GM23338 (cell line): ENCODE data around the gene IMMP2L. TPM values are rescaled to one million over a fixed set of nuclear protein-coding genes. Genes with fewer than 3 reads are reported as not detected.

ENCODE experiments used
- ATAC-seq: fragments of 200-7000 bp; cut with Tn5 transposase; 3 replicates; pipeline ENCODE4 v1.9.1; 2020
- DNase-seq: peaks from one replicate; pipeline ENCODE4 v3.0.0-alpha.2; 2015; ENCODE audit warnings: low spot score
- H2AFZ ChIP-seq: fragments of 200-600 bp; sonication (generic); 2 replicates; pipeline ENCODE4 v1.8.0; 2016; ENCODE audit warnings: antibody characterized with exemption, mild to moderate bottlenecking, moderate library complexity
- H3F3A ChIP-seq: fragments of 200-600 bp; sonication (generic); replicated peaks from 2 replicates; pipeline ENCODE4 v1.8.0; 2017; ENCODE audit warnings: antibody characterized with exemption, mixed run types, low read depth
- H3K27ac ChIP-seq: fragments of 200-600 bp; sonication (generic); 2 replicates; pipeline ENCODE4 v1.6.1; 2016; ENCODE audit warnings: low read depth
- H3K27me3 ChIP-seq: fragments of 200-600 bp; sonication (generic); 2 replicates; pipeline ENCODE4 v1.8.0; 2016; ENCODE audit warnings: mild to moderate bottlenecking, mixed run types, moderate library complexity; ENCODE audit not compliant: insufficient read depth
- H3K36me3 ChIP-seq: fragments of 200-600 bp; sonication (generic); 2 replicates; pipeline ENCODE4 v1.8.0; 2016; ENCODE audit warnings: mild to moderate bottlenecking; ENCODE audit not compliant: insufficient read depth
- H3K4me1 ChIP-seq: fragments of 200-600 bp; sonication (generic); 2 replicates; pipeline ENCODE4 v1.8.0; 2016; ENCODE audit warnings: mild to moderate bottlenecking, moderate library complexity; ENCODE audit not compliant: insufficient read depth
- H3K4me2 ChIP-seq: fragments of 200-600 bp; sonication (generic); 2 replicates; pipeline ENCODE4 v1.7.1; 2017; ENCODE audit warnings: mixed run types
- H3K4me3 ChIP-seq: fragments of 200-600 bp; sonication (generic); 2 replicates; pipeline ENCODE4 v1.6.1; 2016; ENCODE audit warnings: mixed run types
- H3K79me2 ChIP-seq: fragments of 200-600 bp; sonication (generic); replicated peaks from 2 replicates; pipeline ENCODE4 v1.8.0; 2017; ENCODE audit warnings: mild to moderate bottlenecking; ENCODE audit not compliant: insufficient read depth
- H3K9me2 ChIP-seq: fragments of 200-600 bp; sonication (generic); 2 replicates; pipeline ENCODE4 v1.8.0; 2017; ENCODE audit not compliant: insufficient read depth
- H4K20me1 ChIP-seq: fragments of 200-600 bp; sonication (generic); replicated peaks from 2 replicates; pipeline ENCODE4 v1.8.0; 2017; ENCODE audit warnings: mild to moderate bottlenecking; ENCODE audit not compliant: insufficient read depth
- H3K27ac Mint-ChIP-seq: 2 replicates; pipeline ENCODE4 v1.8.0; 2020; ENCODE audit warnings: inconsistent platforms, mild to moderate bottlenecking, moderate library complexity, mixed read lengths
- H3K27me3 Mint-ChIP-seq: 3 replicates; pipeline ENCODE4 v1.8.0; 2022; ENCODE audit warnings: low read depth, mild to moderate bottlenecking, moderate library complexity, mixed read lengths, inconsistent platforms; ENCODE audit not compliant: insufficient read depth, poor library complexity
- H3K36me3 Mint-ChIP-seq: 3 replicates; pipeline ENCODE4 v1.8.0; 2021; ENCODE audit warnings: low read depth, mild to moderate bottlenecking, inconsistent platforms, moderate library complexity, mixed read lengths
- H3K4me1 Mint-ChIP-seq: 3 replicates; pipeline ENCODE4 v1.8.0; 2020; ENCODE audit warnings: mild to moderate bottlenecking, inconsistent platforms, mixed read lengths
- H3K4me3 Mint-ChIP-seq: 3 replicates; pipeline ENCODE4 v1.8.0; 2021; ENCODE audit warnings: moderate library complexity, mild to moderate bottlenecking, inconsistent platforms, mixed read lengths
- H3K9me3 Mint-ChIP-seq: 3 replicates; pipeline ENCODE4 v1.8.0; 2020; ENCODE audit warnings: moderate library complexity, mild to moderate bottlenecking, inconsistent platforms, mixed read lengths
- NANOG ChIP-seq: IDR thresholded peaks from 2 replicates; pipeline ENCODE4 v1.6.1; 2016; ENCODE audit warnings: antibody characterized with exemption, borderline replicate concordance
- POLR2AphosphoS5 ChIP-seq: IDR thresholded peaks from 2 replicates; pipeline ENCODE4 v1.6.1; 2016; ENCODE audit warnings: antibody characterized with exemption, low read depth
- STAT1 ChIP-seq: IDR thresholded peaks from one replicate; pipeline ENCODE4 v1.6.1; 2016; ENCODE audit warnings: antibody characterized with exemption; ENCODE audit not compliant: unreplicated experiment
- polyA plus RNA-seq: library from polyadenylated mRNA; unstranded; fragments of >200 nt; fragmentation: Nextera tagmentation; extraction: Ambion mirVana; gene quantifications from 2 replicates; pipeline ENCODE4 v1.2.1, GENCODE V29; 2016
- total RNA-seq: library from RNA; depleted of rRNA; stranded (reverse); fragments of >200 nt; shearing (Covaris generic); gene quantifications from 2 replicates; pipeline ENCODE4 v1.2.3, GENCODE V29; 2014
- TF ChIP-seq, protein P1 (sequence below): fragments of 250-450 bp; sonication (Bioruptor Pico); IDR thresholded peaks from 2 replicates; pipeline ENCODE4 v1.5.0; 2020; ENCODE audit warnings: mild to moderate bottlenecking, moderate library complexity
- TF ChIP-seq, protein P2 (sequence below): IDR thresholded peaks from one replicate; pipeline ENCODE4 v1.6.1; 2018; ENCODE audit warnings: antibody characterized with exemption; ENCODE audit not compliant: unreplicated experiment

Gene IMMP2L
- total and polyA plus RNA-seq, 2 experiments from 2014 or later = 7.3 to 14.0 TPM

GRCh38 chr7:111517549-111517951 is 44.7 kb downstream of the IMMP2L start:
- H2AFZ ChIP-seq = no peak overlapping the region
- H3K27me3 Mint-ChIP-seq = no peaks in the 10 kb centered on the region
- no peaks in the 10 kb centered on the region for H3K79me2 ChIP-seq
- no peaks in the 10 kb centered on the region for H3F3A ChIP-seq
- TF ChIP-seq STAT1 (no peak), POLR2AphosphoS5 (no peak), NANOG (no peak)
- TF ChIP-seq, protein P1, sequence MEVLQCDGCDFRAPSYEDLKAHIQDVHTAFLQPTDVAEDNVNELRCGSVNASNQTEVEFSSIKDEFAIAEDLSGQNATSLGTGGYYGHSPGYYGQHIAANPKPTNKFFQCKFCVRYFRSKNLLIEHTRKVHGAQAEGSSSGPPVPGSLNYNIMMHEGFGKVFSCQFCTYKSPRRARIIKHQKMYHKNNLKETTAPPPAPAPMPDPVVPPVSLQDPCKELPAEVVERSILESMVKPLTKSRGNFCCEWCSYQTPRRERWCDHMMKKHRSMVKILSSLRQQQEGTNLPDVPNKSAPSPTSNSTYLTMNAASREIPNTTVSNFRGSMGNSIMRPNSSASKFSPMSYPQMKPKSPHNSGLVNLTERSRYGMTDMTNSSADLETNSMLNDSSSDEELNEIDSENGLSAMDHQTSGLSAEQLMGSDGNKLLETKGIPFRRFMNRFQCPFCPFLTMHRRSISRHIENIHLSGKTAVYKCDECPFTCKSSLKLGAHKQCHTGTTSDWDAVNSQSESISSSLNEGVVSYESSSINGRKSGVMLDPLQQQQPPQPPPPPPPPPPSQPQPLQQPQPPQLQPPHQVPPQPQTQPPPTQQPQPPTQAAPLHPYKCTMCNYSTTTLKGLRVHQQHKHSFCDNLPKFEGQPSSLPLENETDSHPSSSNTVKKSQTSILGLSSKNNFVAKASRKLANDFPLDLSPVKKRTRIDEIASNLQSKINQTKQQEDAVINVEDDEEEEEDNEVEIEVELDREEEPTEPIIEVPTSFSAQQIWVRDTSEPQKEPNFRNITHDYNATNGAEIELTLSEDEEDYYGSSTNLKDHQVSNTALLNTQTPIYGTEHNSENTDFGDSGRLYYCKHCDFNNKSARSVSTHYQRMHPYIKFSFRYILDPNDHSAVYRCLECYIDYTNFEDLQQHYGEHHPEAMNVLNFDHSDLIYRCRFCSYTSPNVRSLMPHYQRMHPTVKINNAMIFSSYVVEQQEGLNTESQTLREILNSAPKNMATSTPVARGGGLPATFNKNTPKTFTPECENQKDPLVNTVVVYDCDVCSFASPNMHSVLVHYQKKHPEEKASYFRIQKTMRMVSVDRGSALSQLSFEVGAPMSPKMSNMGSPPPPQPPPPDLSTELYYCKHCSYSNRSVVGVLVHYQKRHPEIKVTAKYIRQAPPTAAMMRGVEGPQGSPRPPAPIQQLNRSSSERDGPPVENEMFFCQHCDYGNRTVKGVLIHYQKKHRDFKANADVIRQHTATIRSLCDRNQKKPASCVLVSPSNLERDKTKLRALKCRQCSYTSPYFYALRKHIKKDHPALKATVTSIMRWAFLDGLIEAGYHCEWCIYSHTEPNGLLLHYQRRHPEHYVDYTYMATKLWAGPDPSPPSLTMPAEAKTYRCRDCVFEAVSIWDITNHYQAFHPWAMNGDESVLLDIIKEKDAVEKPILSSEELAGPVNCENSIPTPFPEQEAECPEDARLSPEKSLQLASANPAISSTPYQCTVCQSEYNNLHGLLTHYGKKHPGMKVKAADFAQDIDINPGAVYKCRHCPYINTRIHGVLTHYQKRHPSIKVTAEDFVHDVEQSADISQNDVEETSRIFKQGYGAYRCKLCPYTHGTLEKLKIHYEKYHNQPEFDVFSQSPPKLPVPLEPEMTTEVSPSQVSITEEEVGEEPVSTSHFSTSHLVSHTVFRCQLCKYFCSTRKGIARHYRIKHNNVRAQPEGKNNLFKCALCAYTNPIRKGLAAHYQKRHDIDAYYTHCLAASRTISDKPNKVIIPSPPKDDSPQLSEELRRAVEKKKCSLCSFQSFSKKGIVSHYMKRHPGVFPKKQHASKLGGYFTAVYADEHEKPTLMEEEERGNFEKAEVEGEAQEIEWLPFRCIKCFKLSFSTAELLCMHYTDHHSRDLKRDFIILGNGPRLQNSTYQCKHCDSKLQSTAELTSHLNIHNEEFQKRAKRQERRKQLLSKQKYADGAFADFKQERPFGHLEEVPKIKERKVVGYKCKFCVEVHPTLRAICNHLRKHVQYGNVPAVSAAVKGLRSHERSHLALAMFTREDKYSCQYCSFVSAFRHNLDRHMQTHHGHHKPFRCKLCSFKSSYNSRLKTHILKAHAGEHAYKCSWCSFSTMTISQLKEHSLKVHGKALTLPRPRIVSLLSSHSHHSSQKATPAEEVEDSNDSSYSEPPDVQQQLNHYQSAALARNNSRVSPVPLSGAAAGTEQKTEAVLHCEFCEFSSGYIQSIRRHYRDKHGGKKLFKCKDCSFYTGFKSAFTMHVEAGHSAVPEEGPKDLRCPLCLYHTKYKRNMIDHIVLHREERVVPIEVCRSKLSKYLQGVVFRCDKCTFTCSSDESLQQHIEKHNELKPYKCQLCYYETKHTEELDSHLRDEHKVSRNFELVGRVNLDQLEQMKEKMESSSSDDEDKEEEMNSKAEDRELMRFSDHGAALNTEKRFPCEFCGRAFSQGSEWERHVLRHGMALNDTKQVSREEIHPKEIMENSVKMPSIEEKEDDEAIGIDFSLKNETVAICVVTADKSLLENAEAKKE (CRISPR knock-in tag) = no peak
- TF ChIP-seq, protein P2, sequence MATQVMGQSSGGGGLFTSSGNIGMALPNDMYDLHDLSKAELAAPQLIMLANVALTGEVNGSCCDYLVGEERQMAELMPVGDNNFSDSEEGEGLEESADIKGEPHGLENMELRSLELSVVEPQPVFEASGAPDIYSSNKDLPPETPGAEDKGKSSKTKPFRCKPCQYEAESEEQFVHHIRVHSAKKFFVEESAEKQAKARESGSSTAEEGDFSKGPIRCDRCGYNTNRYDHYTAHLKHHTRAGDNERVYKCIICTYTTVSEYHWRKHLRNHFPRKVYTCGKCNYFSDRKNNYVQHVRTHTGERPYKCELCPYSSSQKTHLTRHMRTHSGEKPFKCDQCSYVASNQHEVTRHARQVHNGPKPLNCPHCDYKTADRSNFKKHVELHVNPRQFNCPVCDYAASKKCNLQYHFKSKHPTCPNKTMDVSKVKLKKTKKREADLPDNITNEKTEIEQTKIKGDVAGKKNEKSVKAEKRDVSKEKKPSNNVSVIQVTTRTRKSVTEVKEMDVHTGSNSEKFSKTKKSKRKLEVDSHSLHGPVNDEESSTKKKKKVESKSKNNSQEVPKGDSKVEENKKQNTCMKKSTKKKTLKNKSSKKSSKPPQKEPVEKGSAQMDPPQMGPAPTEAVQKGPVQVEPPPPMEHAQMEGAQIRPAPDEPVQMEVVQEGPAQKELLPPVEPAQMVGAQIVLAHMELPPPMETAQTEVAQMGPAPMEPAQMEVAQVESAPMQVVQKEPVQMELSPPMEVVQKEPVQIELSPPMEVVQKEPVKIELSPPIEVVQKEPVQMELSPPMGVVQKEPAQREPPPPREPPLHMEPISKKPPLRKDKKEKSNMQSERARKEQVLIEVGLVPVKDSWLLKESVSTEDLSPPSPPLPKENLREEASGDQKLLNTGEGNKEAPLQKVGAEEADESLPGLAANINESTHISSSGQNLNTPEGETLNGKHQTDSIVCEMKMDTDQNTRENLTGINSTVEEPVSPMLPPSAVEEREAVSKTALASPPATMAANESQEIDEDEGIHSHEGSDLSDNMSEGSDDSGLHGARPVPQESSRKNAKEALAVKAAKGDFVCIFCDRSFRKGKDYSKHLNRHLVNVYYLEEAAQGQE = no peak
- H3K9me2 ChIP-seq = no peaks in the 10 kb centered on the region
- no peaks in the 10 kb centered on the region for H3K36me3 ChIP-seq
- no peak overlapping the region for H3K27ac ChIP-seq
- H3K27me3 ChIP-seq = no peaks in the 10 kb centered on the region
- no peak overlapping the region for H3K27ac Mint-ChIP-seq
- no peak overlapping the region for H3K4me2 ChIP-seq
- H3K4me1 Mint-ChIP-seq = no peaks in the 10 kb centered on the region
- no peak for ATAC-seq
- DNase-seq = no peak
- H3K4me3 Mint-ChIP-seq = no peak overlapping the region
- no peak overlapping the region for H3K4me3 ChIP-seq
- no peaks in the 10 kb centered on the region; the same call in 2 of the 3 replicates for H3K9me3 Mint-ChIP-seq
- no peaks in the 10 kb centered on the region for H3K4me1 ChIP-seq
- peaks cover 6% of the 10 kb centered on the region; the same call in 1 of the 3 replicates for H3K36me3 Mint-ChIP-seq
- H4K20me1 ChIP-seq = no peaks in the 10 kb centered on the region
